WTC11 (cell line): ENCODE results near the gene USP8. TPM values are rescaled to one million over a fixed set of nuclear protein-coding genes. Genes with fewer than 3 reads are reported as not detected.

Source experiments
- ATAC-seq: fragments of 200-7000 bp; cut with Tn5 transposase; 2 replicates; pipeline ENCODE4 v1.10.0; 2021; ENCODE audit warnings: mild to moderate bottlenecking, moderate library complexity
- CTCF ChIA-PET: fragments of 300-600 bp; sonication (Branson Sonifier 250); formaldehyde crosslinking; loops from one replicate; lab custom pipeline; 2021; ENCODE audit warnings: antibody characterized with exemption; lab: Charles Lee
- POLR2A ChIA-PET: fragments of 350-600 bp; sonication (Branson Sonifier 250); formaldehyde crosslinking; loops from one replicate; lab custom pipeline; 2021; ENCODE audit warnings: antibody characterized with exemption; lab: Charles Lee
- DNase-seq: peaks from one replicate; pipeline ENCODE4 v3.0.0; 2021; ENCODE audit warnings: low spot score
- H3K27ac Mint-ChIP-seq: 2 replicates; pipeline ENCODE4 v1.8.0; 2021; ENCODE audit warnings: mixed read lengths
- H3K27me3 Mint-ChIP-seq: 2 replicates; pipeline ENCODE4 v1.8.0; 2021; ENCODE audit warnings: low read depth, mild to moderate bottlenecking, moderate library complexity, mixed read lengths
- H3K36me3 Mint-ChIP-seq: 2 replicates; pipeline ENCODE4 v1.8.0; 2021; ENCODE audit warnings: mixed read lengths
- H3K4me1 Mint-ChIP-seq: 2 replicates; pipeline ENCODE4 v1.8.0; 2022; ENCODE audit warnings: mixed read lengths
- H3K4me3 Mint-ChIP-seq: 2 replicates; pipeline ENCODE4 v1.8.0; 2021; ENCODE audit warnings: mild to moderate bottlenecking, moderate library complexity, mixed read lengths
- H3K9me3 Mint-ChIP-seq: 2 replicates; pipeline ENCODE4 v1.8.0; 2021; ENCODE audit warnings: mixed read lengths
- CBFB ChIP-seq: sonication (generic); formaldehyde crosslinking; IDR thresholded peaks from 2 replicates; pipeline ENCODE4 v1.8.1; 2022; ENCODE audit warnings: mild to moderate bottlenecking, low read depth, missing genetic modification reagents
- CREB1 ChIP-seq: sonication (generic); formaldehyde crosslinking; IDR thresholded peaks from 2 replicates; pipeline ENCODE4 v1.8.0; 2023; ENCODE audit warnings: mild to moderate bottlenecking, missing genetic modification reagents
- GTF2I ChIP-seq: fragments of 250-450 bp; sonication (Bioruptor Pico); conservative IDR thresholded peaks from 2 replicates; pipeline ENCODE4 v1.4.0; 2021; ENCODE audit warnings: mild to moderate bottlenecking
- MXD4 ChIP-seq: fragments of 250-450 bp; sonication (Bioruptor Pico); IDR thresholded peaks from 2 replicates; pipeline ENCODE4 v1.8.0; 2021; ENCODE audit warnings: mild to moderate bottlenecking, moderate library complexity, borderline replicate concordance
- NFATC4 ChIP-seq: fragments of 250-450 bp; sonication (Bioruptor Pico); IDR thresholded peaks from 2 replicates; pipeline ENCODE4 v1.9.0; 2021; ENCODE audit warnings: mild to moderate bottlenecking
- NFE2L1 ChIP-seq: sonication (generic); formaldehyde crosslinking; IDR thresholded peaks from 2 replicates; pipeline ENCODE4 v1.8.1; 2023; ENCODE audit warnings: missing genetic modification reagents
- TEAD1 ChIP-seq: sonication (generic); formaldehyde crosslinking; IDR thresholded peaks from 2 replicates; pipeline ENCODE4 v1.8.0; 2022; ENCODE audit warnings: mild to moderate bottlenecking, missing genetic modification reagents
- TEAD4 ChIP-seq: sonication (generic); formaldehyde crosslinking; IDR thresholded peaks from 2 replicates; pipeline ENCODE4 v1.8.0; 2022; ENCODE audit warnings: mild to moderate bottlenecking, missing genetic modification reagents
- USF2 ChIP-seq: sonication (generic); formaldehyde crosslinking; IDR thresholded peaks from 2 replicates; pipeline ENCODE4 v1.8.1; 2023; ENCODE audit warnings: mild to moderate bottlenecking, missing genetic modification reagents, moderate library complexity
- ZBTB21 ChIP-seq: sonication (generic); formaldehyde crosslinking; IDR thresholded peaks from 2 replicates; pipeline ENCODE4 v1.8.1; 2023; ENCODE audit warnings: mild to moderate bottlenecking, missing genetic modification reagents, borderline replicate concordance
- ZNF138 ChIP-seq: sonication (generic); formaldehyde crosslinking; conservative IDR thresholded peaks from 2 replicates; pipeline ENCODE4 v1.8.1; 2022; ENCODE audit warnings: mild to moderate bottlenecking, moderate library complexity, missing genetic modification reagents
- ZNF219 ChIP-seq: sonication (generic); formaldehyde crosslinking; IDR thresholded peaks from 2 replicates; pipeline ENCODE4 v1.8.0; 2023; ENCODE audit warnings: missing genetic modification reagents, mild to moderate bottlenecking, borderline replicate concordance
- ZNF317 ChIP-seq: sonication (generic); formaldehyde crosslinking; IDR thresholded peaks from 2 replicates; pipeline ENCODE4 v1.8.1; 2023; ENCODE audit warnings: low read depth, mild to moderate bottlenecking, moderate library complexity, missing genetic modification reagents, borderline replicate concordance
- ZNF423 ChIP-seq: fragments of 250-450 bp; sonication (Bioruptor Pico); IDR thresholded peaks from 2 replicates; pipeline ENCODE4 v2.1.2; 2022; ENCODE audit warnings: mild to moderate bottlenecking, moderate library complexity
- ZNF512 ChIP-seq: sonication (generic); formaldehyde crosslinking; IDR thresholded peaks from 2 replicates; pipeline ENCODE4 v1.8.1; 2022; ENCODE audit warnings: missing genetic modification reagents, borderline replicate concordance
- total RNA-seq: library from RNA; stranded (reverse); gene quantifications from 3 replicates; pipeline ENCODE4 v1.2.3, GENCODE V29; 2021
- TF ChIP-seq, protein P1 (sequence below): fragments of 250-450 bp; sonication (Bioruptor Pico); IDR thresholded peaks from 2 replicates; pipeline ENCODE4 v1.9.0; 2021; ENCODE audit warnings: moderate library complexity, mild to moderate bottlenecking, inconsistent platforms, borderline replicate concordance
- TF ChIP-seq, protein P2 (sequence below): sonication (generic); formaldehyde crosslinking; conservative IDR thresholded peaks from 2 replicates; pipeline ENCODE4 v1.8.1; 2023; ENCODE audit warnings: mild to moderate bottlenecking, low read depth, missing genetic modification reagents, moderate library complexity
- TF ChIP-seq, protein P3 (sequence below): fragments of 250-450 bp; sonication (Bioruptor Pico); IDR thresholded peaks from 2 replicates; pipeline ENCODE4 v1.9.0; 2021; ENCODE audit warnings: mild to moderate bottlenecking
- TF ChIP-seq, protein P4 (sequence below): fragments of 200-600 bp; IDR thresholded peaks from 2 replicates; pipeline ENCODE4 v1.8.0; 2022; ENCODE audit warnings: antibody characterized with exemption
- TF ChIP-seq, protein P5 (sequence below): fragments of 250-450 bp; sonication (Bioruptor Pico); IDR thresholded peaks from 2 replicates; pipeline ENCODE4 v1.9.0; 2021; ENCODE audit warnings: mild to moderate bottlenecking

Gene USP8
- total RNA-seq, 1 experiment from 2014 or later: 63.7 TPM

DNA sequence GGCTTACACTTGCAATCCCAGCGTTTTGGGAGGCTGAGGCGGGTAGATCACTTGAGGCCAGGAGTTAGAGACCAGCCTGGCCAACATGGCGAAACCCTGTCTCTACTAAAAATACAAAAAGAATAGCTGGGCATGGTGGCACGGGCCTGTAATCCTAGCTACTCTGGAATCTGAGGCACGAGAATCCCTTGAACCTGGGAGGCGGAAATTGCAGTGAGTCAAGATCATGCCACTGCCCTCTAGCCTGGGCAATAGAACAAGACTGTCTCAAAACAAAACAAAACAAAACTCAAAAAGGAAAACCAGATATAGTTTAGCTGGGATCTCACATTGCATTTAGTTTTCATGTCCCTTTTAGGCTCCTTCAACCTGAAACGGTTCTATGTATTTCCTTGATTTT is 125.1 kb downstream of the USP8 start (continued):
- TF ChIP-seq, protein P1, sequence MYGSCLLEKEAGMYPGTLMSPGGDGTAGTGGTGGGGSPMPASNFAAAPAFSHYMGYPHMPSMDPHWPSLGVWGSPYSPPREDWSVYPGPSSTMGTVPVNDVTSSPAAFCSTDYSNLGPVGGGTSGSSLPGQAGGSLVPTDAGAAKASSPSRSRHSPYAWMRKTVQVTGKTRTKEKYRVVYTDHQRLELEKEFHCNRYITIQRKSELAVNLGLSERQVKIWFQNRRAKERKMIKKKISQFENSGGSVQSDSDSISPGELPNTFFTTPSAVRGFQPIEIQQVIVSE (CRISPR knock-in tag): no peak
- TF ChIP-seq MXD4 (CRISPR knock-in tag) (no peak), CBFB (CRISPR knock-in tag) (no peak), ZNF423 (CRISPR knock-in tag) (no peak)

DNA sequence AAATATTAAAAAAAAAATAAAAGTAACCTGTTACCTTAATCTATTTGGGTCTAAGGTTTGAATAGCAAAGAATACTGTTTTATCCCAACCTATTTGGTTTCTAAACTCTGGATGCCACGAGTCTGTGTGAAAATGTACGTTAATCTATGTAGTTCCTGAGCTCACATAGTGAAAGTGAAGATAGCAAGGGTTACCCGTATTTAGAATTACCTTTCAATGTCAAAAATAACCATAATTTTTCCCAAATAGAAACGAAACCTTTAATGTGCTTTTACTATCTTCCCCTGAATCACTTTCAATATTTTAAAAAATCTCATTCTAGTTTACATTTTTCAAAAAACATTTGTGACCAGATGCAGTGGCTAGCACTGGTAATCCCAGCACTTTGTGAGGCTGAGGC is 128.0 kb downstream of the USP8 start:
- ChIA-PET CTCF (no interaction called here), POLR2A (no interaction called here)
- H3K4me3 Mint-ChIP-seq: no peak overlapping the region
- peaks cover 7% of the 10 kb centered on the region for H3K4me1 Mint-ChIP-seq
- no peaks in the 10 kb centered on the region for H3K27me3 Mint-ChIP-seq
- TF ChIP-seq CREB1 (CRISPR knock-in tag) (no peak), ZNF219 (CRISPR knock-in tag) (no peak), USF2 (CRISPR knock-in tag) (no peak), TEAD1 (CRISPR knock-in tag) (no peak), NFATC4 (CRISPR knock-in tag) (no peak), ZBTB21 (CRISPR knock-in tag) (no peak), MXD4 (CRISPR knock-in tag) (no peak), ZNF512 (no peak), TEAD4 (CRISPR knock-in tag) (no peak), ZNF138 (CRISPR knock-in tag) (no peak), NFE2L1 (CRISPR knock-in tag) (no peak), GTF2I (CRISPR knock-in tag) (no peak), ZNF317 (no peak)
- TF ChIP-seq, protein P2, sequence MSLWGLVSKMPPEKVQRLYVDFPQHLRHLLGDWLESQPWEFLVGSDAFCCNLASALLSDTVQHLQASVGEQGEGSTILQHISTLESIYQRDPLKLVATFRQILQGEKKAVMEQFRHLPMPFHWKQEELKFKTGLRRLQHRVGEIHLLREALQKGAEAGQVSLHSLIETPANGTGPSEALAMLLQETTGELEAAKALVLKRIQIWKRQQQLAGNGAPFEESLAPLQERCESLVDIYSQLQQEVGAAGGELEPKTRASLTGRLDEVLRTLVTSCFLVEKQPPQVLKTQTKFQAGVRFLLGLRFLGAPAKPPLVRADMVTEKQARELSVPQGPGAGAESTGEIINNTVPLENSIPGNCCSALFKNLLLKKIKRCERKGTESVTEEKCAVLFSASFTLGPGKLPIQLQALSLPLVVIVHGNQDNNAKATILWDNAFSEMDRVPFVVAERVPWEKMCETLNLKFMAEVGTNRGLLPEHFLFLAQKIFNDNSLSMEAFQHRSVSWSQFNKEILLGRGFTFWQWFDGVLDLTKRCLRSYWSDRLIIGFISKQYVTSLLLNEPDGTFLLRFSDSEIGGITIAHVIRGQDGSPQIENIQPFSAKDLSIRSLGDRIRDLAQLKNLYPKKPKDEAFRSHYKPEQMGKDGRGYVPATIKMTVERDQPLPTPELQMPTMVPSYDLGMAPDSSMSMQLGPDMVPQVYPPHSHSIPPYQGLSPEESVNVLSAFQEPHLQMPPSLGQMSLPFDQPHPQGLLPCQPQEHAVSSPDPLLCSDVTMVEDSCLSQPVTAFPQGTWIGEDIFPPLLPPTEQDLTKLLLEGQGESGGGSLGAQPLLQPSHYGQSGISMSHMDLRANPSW: no peak
- TF ChIP-seq, protein P3, sequence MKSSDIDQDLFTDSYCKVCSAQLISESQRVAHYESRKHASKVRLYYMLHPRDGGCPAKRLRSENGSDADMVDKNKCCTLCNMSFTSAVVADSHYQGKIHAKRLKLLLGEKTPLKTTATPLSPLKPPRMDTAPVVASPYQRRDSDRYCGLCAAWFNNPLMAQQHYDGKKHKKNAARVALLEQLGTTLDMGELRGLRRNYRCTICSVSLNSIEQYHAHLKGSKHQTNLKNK (CRISPR knock-in tag): no peak
- TF ChIP-seq, protein P4, sequence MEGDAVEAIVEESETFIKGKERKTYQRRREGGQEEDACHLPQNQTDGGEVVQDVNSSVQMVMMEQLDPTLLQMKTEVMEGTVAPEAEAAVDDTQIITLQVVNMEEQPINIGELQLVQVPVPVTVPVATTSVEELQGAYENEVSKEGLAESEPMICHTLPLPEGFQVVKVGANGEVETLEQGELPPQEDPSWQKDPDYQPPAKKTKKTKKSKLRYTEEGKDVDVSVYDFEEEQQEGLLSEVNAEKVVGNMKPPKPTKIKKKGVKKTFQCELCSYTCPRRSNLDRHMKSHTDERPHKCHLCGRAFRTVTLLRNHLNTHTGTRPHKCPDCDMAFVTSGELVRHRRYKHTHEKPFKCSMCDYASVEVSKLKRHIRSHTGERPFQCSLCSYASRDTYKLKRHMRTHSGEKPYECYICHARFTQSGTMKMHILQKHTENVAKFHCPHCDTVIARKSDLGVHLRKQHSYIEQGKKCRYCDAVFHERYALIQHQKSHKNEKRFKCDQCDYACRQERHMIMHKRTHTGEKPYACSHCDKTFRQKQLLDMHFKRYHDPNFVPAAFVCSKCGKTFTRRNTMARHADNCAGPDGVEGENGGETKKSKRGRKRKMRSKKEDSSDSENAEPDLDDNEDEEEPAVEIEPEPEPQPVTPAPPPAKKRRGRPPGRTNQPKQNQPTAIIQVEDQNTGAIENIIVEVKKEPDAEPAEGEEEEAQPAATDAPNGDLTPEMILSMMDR: no peak
- TF ChIP-seq, protein P5, sequence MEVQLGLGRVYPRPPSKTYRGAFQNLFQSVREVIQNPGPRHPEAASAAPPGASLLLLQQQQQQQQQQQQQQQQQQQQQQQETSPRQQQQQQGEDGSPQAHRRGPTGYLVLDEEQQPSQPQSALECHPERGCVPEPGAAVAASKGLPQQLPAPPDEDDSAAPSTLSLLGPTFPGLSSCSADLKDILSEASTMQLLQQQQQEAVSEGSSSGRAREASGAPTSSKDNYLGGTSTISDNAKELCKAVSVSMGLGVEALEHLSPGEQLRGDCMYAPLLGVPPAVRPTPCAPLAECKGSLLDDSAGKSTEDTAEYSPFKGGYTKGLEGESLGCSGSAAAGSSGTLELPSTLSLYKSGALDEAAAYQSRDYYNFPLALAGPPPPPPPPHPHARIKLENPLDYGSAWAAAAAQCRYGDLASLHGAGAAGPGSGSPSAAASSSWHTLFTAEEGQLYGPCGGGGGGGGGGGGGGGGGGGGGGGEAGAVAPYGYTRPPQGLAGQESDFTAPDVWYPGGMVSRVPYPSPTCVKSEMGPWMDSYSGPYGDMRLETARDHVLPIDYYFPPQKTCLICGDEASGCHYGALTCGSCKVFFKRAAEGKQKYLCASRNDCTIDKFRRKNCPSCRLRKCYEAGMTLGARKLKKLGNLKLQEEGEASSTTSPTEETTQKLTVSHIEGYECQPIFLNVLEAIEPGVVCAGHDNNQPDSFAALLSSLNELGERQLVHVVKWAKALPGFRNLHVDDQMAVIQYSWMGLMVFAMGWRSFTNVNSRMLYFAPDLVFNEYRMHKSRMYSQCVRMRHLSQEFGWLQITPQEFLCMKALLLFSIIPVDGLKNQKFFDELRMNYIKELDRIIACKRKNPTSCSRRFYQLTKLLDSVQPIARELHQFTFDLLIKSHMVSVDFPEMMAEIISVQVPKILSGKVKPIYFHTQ (CRISPR knock-in tag): no peak
- H3K9me3 Mint-ChIP-seq: 0 out of 2 replicates have a peak, but pooled peaks cover 3% of the 10 kb centered on the region
- DNase-seq: no peak
- no peak overlapping the region for H3K27ac Mint-ChIP-seq
- no peak for ATAC-seq
- H3K36me3 Mint-ChIP-seq: peaks cover 3% of the 10 kb centered on the region; the same call in 1 of the 2 replicates
